ENCODE measurements around the gene GAL3ST2.
"Not testable (repeated sequence)": the region's sequence is repeated elsewhere in the genome, so short reads cannot be mapped to it uniquely, and the experiment has no call there.

Gene GAL3ST2

DNA sequence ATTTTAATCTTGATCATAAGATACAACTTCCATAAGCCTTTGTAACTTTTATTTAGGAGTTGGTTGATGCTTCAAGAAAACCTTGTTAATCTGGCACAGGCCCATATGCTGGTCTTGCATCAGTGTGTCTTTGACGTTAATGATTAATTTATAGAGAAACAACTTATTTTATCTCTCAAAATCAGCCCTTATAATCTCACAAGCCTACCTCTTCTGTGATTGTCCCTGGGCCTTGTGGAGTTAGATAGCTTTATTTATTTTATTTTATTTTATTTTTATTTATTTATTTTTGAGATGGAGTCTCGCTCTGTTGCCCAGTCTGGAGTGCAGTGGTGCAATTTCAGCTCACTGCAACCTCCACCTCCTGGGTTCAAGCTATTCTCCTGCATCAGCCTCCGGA, 5.4 kb downstream of the GAL3ST2 start:
- H3K9ac ChIP-seq (ENCODE audit: low read length); H3K36me3 ChIP-seq (ENCODE audit: control insufficient read depth, insufficient read depth, low read length, severe bottlenecking); DNase-seq (ENCODE audit: low read depth); H3K4me1 ChIP-seq (ENCODE audit: control insufficient read depth, insufficient read depth, low read length); H3K27me3 ChIP-seq (replicated peaks; ENCODE audit: control insufficient read depth, insufficient read depth, low read length); H3K4me3 ChIP-seq (ENCODE audit: low read length): not testable (repeated sequence)
- H3K9me3 ChIP-seq (ENCODE audit: control insufficient read depth, low read length): peaks cover 11% of the 10 kb centered on the region

- no peaks in the 10 kb centered on the region for H3K27me3 ChIP-seq (replicated peaks; ENCODE audit: control insufficient read depth, insufficient read depth, low read length)
- H3K4me1 ChIP-seq (ENCODE audit: control insufficient read depth, insufficient read depth, low read length): no peaks in the 10 kb centered on the region
- DNase-seq (ENCODE audit: low read depth): no peak
- no peak overlapping the region for H3K9ac ChIP-seq (ENCODE audit: low read length)
- peaks cover 15% of the 10 kb centered on the region for H3K9me3 ChIP-seq (ENCODE audit: control insufficient read depth, low read length)
- no peaks in the 10 kb centered on the region for H3K36me3 ChIP-seq (ENCODE audit: control insufficient read depth, insufficient read depth, low read length, severe bottlenecking)
- no peak overlapping the region for H3K4me3 ChIP-seq (ENCODE audit: low read length)
Observed at GRCh38 chr2:241788135-241788534, 11.5 kb downstream of the GAL3ST2 start.

GRCh38 chr2:241788572-241788971, 11.9 kb downstream of the GAL3ST2 start:
- no peaks in the 10 kb centered on the region for H3K36me3 ChIP-seq (ENCODE audit: control insufficient read depth, insufficient read depth, low read length, severe bottlenecking)
- peaks cover 2% of the 10 kb centered on the region for H3K27me3 ChIP-seq (replicated peaks; ENCODE audit: control insufficient read depth, insufficient read depth, low read length)
- peaks cover 15% of the 10 kb centered on the region for H3K9me3 ChIP-seq (ENCODE audit: control insufficient read depth, low read length)
- no peak for DNase-seq (ENCODE audit: low read depth)
- H3K9ac ChIP-seq (ENCODE audit: low read length): no peak overlapping the region
- no peaks in the 10 kb centered on the region for H3K4me1 ChIP-seq (ENCODE audit: control insufficient read depth, insufficient read depth, low read length)
- no peak overlapping the region for H3K4me3 ChIP-seq (ENCODE audit: low read length)

DNA sequence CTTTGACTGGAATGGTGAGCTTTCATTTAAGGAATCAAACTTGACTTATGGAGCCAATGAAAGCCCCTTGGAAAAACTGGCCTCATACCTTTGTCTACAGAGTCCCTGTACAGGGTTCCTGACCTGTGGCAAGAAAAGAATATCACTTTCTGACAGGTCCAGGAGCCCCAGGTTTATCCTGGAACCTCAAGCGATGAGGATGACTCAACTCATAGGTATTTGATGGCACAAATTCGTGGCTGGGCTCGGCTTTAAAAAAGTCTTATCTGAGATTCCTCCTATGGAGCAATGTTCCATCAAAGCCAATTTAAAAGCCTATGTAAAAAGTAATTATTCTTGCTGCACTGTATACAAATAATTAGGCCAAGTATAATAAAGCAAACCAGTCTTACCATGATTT, 14.8 kb downstream of the GAL3ST2 start:
- peaks cover 21% of the 10 kb centered on the region for H3K27me3 ChIP-seq (replicated peaks; ENCODE audit: control insufficient read depth, insufficient read depth, low read length)
- peaks cover 15% of the 10 kb centered on the region for H3K9me3 ChIP-seq (ENCODE audit: control insufficient read depth, low read length)
- not testable (repeated sequence) for H3K4me1 ChIP-seq (ENCODE audit: control insufficient read depth, insufficient read depth, low read length); DNase-seq (ENCODE audit: low read depth); H3K36me3 ChIP-seq (ENCODE audit: control insufficient read depth, insufficient read depth, low read length, severe bottlenecking); H3K9ac ChIP-seq (ENCODE audit: low read length); H3K4me3 ChIP-seq (ENCODE audit: low read length)

GRCh38 chr2:241793385-241793784, 16.8 kb downstream of the GAL3ST2 start:
- Histone ChIP-seq H3K36me3 (ENCODE audit: control insufficient read depth, insufficient read depth, low read length, severe bottlenecking) (no peaks in the 10 kb centered on the region), H3K27me3 (replicated peaks; ENCODE audit: control insufficient read depth, insufficient read depth, low read length) (peaks cover 35% of the 10 kb centered on the region), H3K9ac (ENCODE audit: low read length) (no peak overlapping the region), H3K4me1 (ENCODE audit: control insufficient read depth, insufficient read depth, low read length) (no peaks in the 10 kb centered on the region), H3K9me3 (ENCODE audit: control insufficient read depth, low read length) (peaks cover 10% of the 10 kb centered on the region), H3K4me3 (ENCODE audit: low read length) (no peak overlapping the region)
- DNase-seq (ENCODE audit: low read depth): no peak

GRCh38 chr2:241794250-241794823, 17.7 kb downstream of the GAL3ST2 start:
- H3K4me3 ChIP-seq (ENCODE audit: low read length): no peak overlapping the region
- peaks cover 35% of the 10 kb centered on the region for H3K27me3 ChIP-seq (replicated peaks; ENCODE audit: control insufficient read depth, insufficient read depth, low read length)
- H3K9ac ChIP-seq (ENCODE audit: low read length): no peak overlapping the region
- no peaks in the 10 kb centered on the region for H3K36me3 ChIP-seq (ENCODE audit: control insufficient read depth, insufficient read depth, low read length, severe bottlenecking)
- no peak for DNase-seq (ENCODE audit: low read depth)
- H3K4me1 ChIP-seq (ENCODE audit: control insufficient read depth, insufficient read depth, low read length): no peaks in the 10 kb centered on the region
- peaks cover 10% of the 10 kb centered on the region for H3K9me3 ChIP-seq (ENCODE audit: control insufficient read depth, low read length)

DNA sequence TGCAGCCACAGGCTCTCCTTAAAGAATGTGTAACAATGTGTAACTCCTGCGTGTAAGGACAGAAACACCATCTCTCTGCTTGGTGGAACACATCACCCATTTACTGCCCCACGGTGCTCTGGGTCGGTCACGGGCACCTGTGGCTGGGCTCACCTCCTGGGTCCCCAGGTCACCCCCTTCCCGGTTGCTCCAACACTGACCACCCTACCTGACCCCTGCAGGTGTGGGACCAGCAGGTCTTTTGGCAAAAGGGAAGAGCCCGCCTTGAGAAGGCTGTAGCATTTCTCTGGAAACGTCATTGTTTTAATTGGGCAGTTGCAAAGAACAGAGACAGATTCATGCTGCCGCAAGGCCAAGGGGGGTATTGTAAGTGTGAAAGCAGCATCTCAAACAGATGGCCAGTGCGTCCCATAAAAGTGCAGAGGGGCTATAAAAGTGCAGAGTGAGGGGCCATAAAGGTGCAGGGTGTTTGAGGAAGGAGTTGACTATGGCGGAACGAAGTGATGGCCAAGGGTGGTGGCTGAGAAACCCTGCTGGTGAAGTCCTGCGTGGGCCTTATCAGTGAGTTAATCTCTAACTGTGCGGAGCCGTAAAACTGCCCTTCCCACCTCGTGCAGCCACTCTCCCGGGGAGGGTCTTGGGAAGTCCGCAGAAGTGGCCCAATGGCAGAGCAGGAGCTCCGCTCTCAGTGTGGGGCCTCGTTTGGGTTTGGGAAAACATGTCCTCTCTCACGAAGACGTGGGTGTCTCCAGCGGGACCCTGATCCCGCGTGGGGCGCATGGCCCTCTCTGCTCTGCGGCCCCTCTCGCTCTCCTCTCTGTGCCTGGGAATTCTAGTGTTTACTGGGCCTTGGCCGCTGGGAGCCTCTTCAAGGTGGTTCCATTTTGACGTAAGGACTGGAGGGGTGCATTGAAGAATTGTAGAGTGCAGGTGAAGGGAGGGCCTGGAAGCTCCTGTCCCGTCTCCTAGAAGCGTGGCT, 18.7 kb downstream of the GAL3ST2 start:
- H3K4me3 ChIP-seq (ENCODE audit: low read length): no peak overlapping the region
- H3K36me3 ChIP-seq (ENCODE audit: control insufficient read depth, insufficient read depth, low read length, severe bottlenecking): no peaks in the 10 kb centered on the region
- H3K9me3 ChIP-seq (ENCODE audit: control insufficient read depth, low read length): peaks cover 10% of the 10 kb centered on the region
- no peak for DNase-seq (ENCODE audit: low read depth)
- peaks cover 35% of the 10 kb centered on the region for H3K27me3 ChIP-seq (replicated peaks; ENCODE audit: control insufficient read depth, insufficient read depth, low read length)
- H3K9ac ChIP-seq (ENCODE audit: low read length): no peak overlapping the region
- H3K4me1 ChIP-seq (ENCODE audit: control insufficient read depth, insufficient read depth, low read length): no peaks in the 10 kb centered on the region

DNA sequence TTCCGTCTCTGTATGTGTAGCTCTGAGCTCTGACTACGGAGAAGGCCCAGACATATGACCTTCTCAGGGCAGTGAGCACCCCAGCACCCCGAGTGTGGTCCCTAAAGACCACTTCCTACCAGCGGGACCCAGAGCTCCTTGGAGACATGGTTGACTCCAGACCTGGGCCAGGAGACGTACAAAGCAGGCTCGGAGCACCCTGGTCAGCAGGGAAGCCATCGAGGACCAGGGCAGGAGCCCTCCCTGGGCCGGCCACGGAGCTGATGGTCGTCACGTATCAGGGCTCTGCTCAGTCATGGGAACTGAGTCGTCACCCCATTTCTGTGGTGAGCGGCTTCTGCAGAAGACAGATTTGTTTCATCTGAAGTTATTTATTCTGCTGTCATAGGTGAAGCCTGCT, 19.6 kb downstream of the GAL3ST2 start:
- Histone ChIP-seq H3K27me3 (replicated peaks; ENCODE audit: control insufficient read depth, insufficient read depth, low read length) (peaks cover 36% of the 10 kb centered on the region), H3K4me3 (ENCODE audit: low read length) (no peak overlapping the region), H3K9ac (ENCODE audit: low read length) (no peak overlapping the region), H3K4me1 (ENCODE audit: control insufficient read depth, insufficient read depth, low read length) (no peaks in the 10 kb centered on the region), H3K9me3 (ENCODE audit: control insufficient read depth, low read length) (peaks cover 2% of the 10 kb centered on the region), H3K36me3 (ENCODE audit: control insufficient read depth, insufficient read depth, low read length, severe bottlenecking) (no peaks in the 10 kb centered on the region)
- DNase-seq (ENCODE audit: low read depth): no peak

DNA sequence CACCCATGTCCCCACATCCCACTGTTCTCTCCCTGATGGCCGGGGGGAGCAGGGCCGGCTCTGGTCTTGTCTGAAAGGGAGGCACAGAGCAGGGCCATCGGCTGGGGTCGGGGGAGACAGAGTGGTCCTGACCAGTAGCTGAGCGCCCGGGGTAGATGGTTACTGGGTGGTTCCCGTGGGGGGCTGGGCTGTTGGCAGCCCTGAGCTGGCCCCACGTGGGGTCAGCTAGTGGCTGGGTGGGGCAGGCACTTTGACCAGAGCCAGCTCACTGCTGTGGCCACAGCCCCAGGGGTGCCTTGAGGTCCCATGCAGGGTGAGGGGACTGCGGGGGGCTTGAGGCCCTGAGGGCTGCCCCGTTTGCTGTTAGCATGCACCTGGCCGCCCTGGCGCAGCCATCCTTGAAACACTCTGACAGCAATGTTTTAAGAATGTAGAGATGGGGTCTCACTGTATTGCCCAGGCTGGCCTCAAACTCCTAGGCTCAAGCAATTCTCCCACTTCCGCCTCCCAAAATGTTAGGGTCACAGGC, 20.1 kb downstream of the GAL3ST2 start:
- Histone ChIP-seq H3K27me3 (replicated peaks; ENCODE audit: control insufficient read depth, insufficient read depth, low read length) (peaks cover 38% of the 10 kb centered on the region), H3K36me3 (ENCODE audit: control insufficient read depth, insufficient read depth, low read length, severe bottlenecking) (no peaks in the 10 kb centered on the region), H3K9ac (ENCODE audit: low read length) (no peak overlapping the region), H3K4me3 (ENCODE audit: low read length) (no peak overlapping the region), H3K4me1 (ENCODE audit: control insufficient read depth, insufficient read depth, low read length) (no peaks in the 10 kb centered on the region), H3K9me3 (ENCODE audit: control insufficient read depth, low read length) (no peaks in the 10 kb centered on the region)
- DNase-seq (ENCODE audit: low read depth): no peak

DNA sequence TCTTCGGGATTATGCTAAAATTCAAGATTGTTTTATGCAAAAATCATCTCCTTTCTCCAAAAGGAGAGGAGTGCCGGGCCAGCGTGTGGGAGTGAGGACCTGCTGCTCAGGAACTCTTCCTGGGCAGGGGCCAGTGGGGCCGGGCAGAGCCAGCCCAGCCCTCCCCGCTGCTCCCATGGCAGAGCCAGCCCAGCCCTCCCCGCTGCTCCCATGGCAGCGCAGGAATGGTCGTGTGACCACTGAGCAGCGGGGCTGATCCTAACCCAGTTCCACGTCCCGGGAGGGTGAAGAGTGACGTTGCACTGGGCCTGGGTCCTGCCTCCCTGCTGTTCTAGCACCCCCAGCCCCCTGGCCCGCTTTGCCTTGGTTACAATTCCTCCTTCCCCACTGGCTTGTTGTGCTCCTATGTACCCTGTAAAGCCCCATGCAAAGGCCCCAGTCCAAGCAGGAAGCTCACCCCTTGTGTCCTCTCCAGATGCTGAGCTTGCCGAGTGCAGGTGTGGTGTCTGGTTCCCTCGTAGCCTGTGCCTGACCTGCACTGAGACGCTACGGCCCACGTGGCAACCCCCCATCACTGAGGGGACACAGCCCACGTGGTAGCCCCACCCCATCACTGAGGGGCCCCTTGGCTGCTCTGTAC, 20.9 kb downstream of the GAL3ST2 start:
- no peaks in the 10 kb centered on the region for H3K36me3 ChIP-seq (ENCODE audit: control insufficient read depth, insufficient read depth, low read length, severe bottlenecking)
- no peaks in the 10 kb centered on the region for H3K9me3 ChIP-seq (ENCODE audit: control insufficient read depth, low read length)
- DNase-seq (ENCODE audit: low read depth): no peak
- H3K4me3 ChIP-seq (ENCODE audit: low read length): no peak overlapping the region
- H3K4me1 ChIP-seq (ENCODE audit: control insufficient read depth, insufficient read depth, low read length): no peaks in the 10 kb centered on the region
- H3K27me3 ChIP-seq (replicated peaks; ENCODE audit: control insufficient read depth, insufficient read depth, low read length): peaks cover 39% of the 10 kb centered on the region
- no peak overlapping the region for H3K9ac ChIP-seq (ENCODE audit: low read length)

DNA sequence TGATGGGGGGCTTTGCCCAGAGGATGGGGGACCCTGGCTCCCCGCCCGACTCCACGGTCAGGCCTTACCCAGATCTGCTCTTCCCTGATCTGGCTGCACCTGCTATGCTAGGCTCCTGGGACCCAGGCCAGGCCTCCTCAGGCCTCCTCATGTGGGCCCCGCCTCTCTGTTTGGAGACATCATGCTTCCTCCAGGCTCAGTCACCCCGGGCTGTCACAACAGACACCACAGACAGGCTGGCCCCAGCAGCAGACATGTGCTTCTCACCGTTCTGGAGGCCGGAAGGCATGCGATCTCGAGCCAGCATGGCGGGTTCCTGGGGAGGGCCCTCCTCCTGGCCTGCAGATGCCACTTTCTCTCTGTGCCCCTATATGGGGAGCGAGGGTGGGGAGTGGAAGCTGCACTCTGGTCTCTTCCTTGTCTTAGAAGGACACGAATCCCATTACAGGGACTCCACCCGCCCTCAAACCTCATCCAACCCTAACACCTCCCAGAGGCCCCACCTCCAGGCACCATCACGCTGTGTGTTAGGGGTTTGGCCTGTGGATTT, 21.5 kb downstream of the GAL3ST2 start:
- H3K4me3 ChIP-seq (ENCODE audit: low read length): no peak overlapping the region
- no peaks in the 10 kb centered on the region for H3K36me3 ChIP-seq (ENCODE audit: control insufficient read depth, insufficient read depth, low read length, severe bottlenecking)
- H3K4me1 ChIP-seq (ENCODE audit: control insufficient read depth, insufficient read depth, low read length): peaks cover under 1% of the 10 kb centered on the region
- no peaks in the 10 kb centered on the region for H3K9me3 ChIP-seq (ENCODE audit: control insufficient read depth, low read length)
- peaks cover 45% of the 10 kb centered on the region for H3K27me3 ChIP-seq (replicated peaks; ENCODE audit: control insufficient read depth, insufficient read depth, low read length)
- H3K9ac ChIP-seq (ENCODE audit: low read length): no peak overlapping the region
- no peak for DNase-seq (ENCODE audit: low read depth)

Measured in adipocyte (in vitro differentiated cells).